Measurements from ENCODE around the gene STRIP2.

Gene STRIP2

DNA sequence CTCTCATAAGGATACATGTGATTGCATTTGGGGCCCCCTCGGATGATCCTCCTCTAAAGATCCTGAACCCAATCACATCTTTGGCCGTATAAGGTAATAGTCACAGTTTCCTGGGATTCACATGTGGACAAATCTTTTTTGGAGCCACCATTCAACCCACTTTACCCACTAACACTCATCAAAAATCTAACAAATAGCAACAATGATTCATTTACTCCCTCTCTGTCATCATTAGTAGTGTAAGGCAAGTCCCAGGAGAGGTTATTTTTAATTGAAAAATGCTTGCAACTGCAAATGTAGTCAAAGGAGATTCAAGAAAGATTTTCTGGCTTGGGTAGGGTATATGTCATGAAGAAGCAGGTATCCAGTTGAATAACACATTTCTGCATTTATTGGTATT lies 58.2 kb downstream of the STRIP2 start:
- Histone ChIP-seq H3K4me1 (ENCODE audit: control insufficient read depth in 2 of 2, insufficient read depth in 2 of 2, low read length in 2 of 2) (no peaks in the 10 kb centered on the region), H3K27me3 (ENCODE audit: control insufficient read depth in 2 of 2, insufficient read depth in 2 of 2, low read length in 2 of 2) (no peaks in the 10 kb centered on the region), H3K9me3 (ENCODE audit: control insufficient read depth in 2 of 2, low read length in 2 of 2) (no peaks in the 10 kb centered on the region), H3K27ac (ENCODE audit: low read depth in 2 of 2, low read length in 2 of 2) (no peak overlapping the region), H3K9ac (ENCODE audit: low read depth in 1 of 2, low read length in 2 of 2) (no peak overlapping the region), H3K36me3 (ENCODE audit: control insufficient read depth in 2 of 2, insufficient read depth in 2 of 2, low read length in 2 of 2) (no peaks in the 10 kb centered on the region), H3K4me3 (ENCODE audit: low read length in 2 of 2) (no peak overlapping the region)

DNA sequence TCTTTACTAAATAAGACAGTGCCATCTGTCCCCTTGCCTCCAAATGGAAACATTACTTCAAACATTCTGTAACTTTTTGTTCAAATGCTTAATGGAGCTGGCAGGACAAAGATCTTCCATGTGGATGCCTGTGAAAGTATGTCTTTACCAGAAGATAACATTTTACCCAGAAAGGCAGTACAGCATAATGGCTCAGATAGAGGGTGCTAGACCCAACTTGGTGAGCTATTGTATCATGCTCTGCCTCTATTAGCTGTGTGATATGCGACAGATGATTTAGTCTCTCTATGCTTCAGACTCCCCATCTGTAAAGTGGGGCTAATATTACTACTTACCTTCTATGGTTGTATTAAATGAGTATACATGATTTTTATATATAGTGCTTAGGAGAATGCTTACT lies 59.3 kb downstream of the STRIP2 start:
- Histone ChIP-seq H3K27me3 (ENCODE audit: control insufficient read depth in 2 of 2, insufficient read depth in 2 of 2, low read length in 2 of 2) (no peaks in the 10 kb centered on the region), H3K9me3 (ENCODE audit: control insufficient read depth in 2 of 2, low read length in 2 of 2) (no peaks in the 10 kb centered on the region), H3K4me3 (ENCODE audit: low read length in 2 of 2) (no peak overlapping the region), H3K27ac (ENCODE audit: low read depth in 2 of 2, low read length in 2 of 2) (no peak overlapping the region), H3K9ac (ENCODE audit: low read depth in 1 of 2, low read length in 2 of 2) (no peak overlapping the region), H3K36me3 (ENCODE audit: control insufficient read depth in 2 of 2, insufficient read depth in 2 of 2, low read length in 2 of 2) (no peaks in the 10 kb centered on the region), H3K4me1 (ENCODE audit: control insufficient read depth in 2 of 2, insufficient read depth in 2 of 2, low read length in 2 of 2) (no peaks in the 10 kb centered on the region)

DNA sequence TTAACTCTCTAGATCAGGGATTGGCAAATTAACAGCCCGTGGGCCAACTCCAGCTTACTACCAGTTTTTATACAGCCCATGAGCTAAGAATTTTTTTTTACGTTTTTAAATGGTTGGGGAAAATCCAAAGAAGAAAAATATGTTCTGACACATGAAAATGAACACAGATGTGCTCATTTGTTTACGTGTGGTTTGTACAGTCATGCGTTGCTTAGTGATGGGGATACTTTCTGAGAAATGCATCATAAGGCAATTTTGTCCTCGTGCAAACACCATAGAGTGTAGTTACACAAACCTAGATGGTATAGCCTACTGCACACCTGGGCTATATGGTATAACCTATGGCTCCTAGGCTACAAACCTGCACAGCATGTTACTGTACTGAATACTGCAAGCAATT lies 59.8 kb downstream of the STRIP2 start:
- Histone ChIP-seq H3K36me3 (ENCODE audit: control insufficient read depth in 2 of 2, insufficient read depth in 2 of 2, low read length in 2 of 2) (no peaks in the 10 kb centered on the region), H3K27ac (ENCODE audit: low read depth in 2 of 2, low read length in 2 of 2) (no peak overlapping the region), H3K4me3 (ENCODE audit: low read length in 2 of 2) (no peak overlapping the region), H3K4me1 (ENCODE audit: control insufficient read depth in 2 of 2, insufficient read depth in 2 of 2, low read length in 2 of 2) (no peaks in the 10 kb centered on the region), H3K27me3 (ENCODE audit: control insufficient read depth in 2 of 2, insufficient read depth in 2 of 2, low read length in 2 of 2) (no peaks in the 10 kb centered on the region), H3K9me3 (ENCODE audit: control insufficient read depth in 2 of 2, low read length in 2 of 2) (no peaks in the 10 kb centered on the region), H3K9ac (ENCODE audit: low read depth in 1 of 2, low read length in 2 of 2) (no peak overlapping the region)

DNA sequence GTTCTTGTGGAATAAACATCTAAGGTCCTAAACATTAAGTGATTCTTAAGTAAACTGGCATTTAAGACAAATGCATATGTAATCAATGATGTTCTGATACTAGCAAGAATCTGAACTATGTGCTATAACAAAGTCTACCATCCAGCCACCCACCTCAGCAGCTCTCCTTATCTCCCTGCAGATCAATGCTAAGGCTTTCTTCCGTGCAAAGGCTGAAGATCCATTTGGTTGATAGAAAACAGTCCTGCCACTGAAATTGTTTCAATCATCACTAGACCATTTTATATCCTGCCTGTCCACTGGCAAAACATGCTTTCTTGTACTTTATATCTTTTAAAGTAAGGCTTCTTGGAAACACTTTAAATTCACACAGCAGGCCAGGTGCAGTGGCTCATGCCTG lies 61.8 kb downstream of the STRIP2 start:
- Histone ChIP-seq H3K4me3 (ENCODE audit: low read length in 2 of 2) (no peak overlapping the region), H3K36me3 (ENCODE audit: control insufficient read depth in 2 of 2, insufficient read depth in 2 of 2, low read length in 2 of 2) (no peaks in the 10 kb centered on the region), H3K27ac (ENCODE audit: low read depth in 2 of 2, low read length in 2 of 2) (no peak overlapping the region), H3K9me3 (ENCODE audit: control insufficient read depth in 2 of 2, low read length in 2 of 2) (no peaks in the 10 kb centered on the region), H3K27me3 (ENCODE audit: control insufficient read depth in 2 of 2, insufficient read depth in 2 of 2, low read length in 2 of 2) (no peaks in the 10 kb centered on the region), H3K4me1 (ENCODE audit: control insufficient read depth in 2 of 2, insufficient read depth in 2 of 2, low read length in 2 of 2) (peaks cover 0 to under 1% of the 10 kb centered on the region in 2 donors), H3K9ac (ENCODE audit: low read depth in 1 of 2, low read length in 2 of 2) (no peak overlapping the region)

DNA sequence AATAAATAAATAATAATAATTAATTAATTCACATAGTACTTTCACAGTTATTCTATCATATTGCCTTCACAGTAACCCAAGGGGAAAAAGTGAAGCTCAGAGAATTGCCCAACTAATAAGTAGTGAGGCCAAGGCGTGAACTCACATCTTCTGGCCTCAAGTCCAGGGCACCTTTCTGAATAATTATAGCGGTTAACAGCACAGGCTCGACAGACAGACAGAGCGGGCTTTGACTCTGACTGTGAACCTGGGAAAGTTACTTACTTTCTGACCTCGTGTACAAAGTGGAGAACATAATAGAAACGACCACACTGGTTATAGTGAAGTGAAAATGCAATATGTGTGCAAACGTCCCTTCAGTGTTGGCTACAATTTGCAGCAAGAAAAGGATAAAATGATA lies 62.4 kb downstream of the STRIP2 start:
- peaks cover 0 to 2% of the 10 kb centered on the region in 2 donors for H3K4me1 ChIP-seq (ENCODE audit: control insufficient read depth in 2 of 2, insufficient read depth in 2 of 2, low read length in 2 of 2)
- no peak overlapping the region for H3K27ac ChIP-seq (ENCODE audit: low read depth in 2 of 2, low read length in 2 of 2)
- no peaks in the 10 kb centered on the region for H3K9me3 ChIP-seq (ENCODE audit: control insufficient read depth in 2 of 2, low read length in 2 of 2)
- no peaks in the 10 kb centered on the region for H3K36me3 ChIP-seq (ENCODE audit: control insufficient read depth in 2 of 2, insufficient read depth in 2 of 2, low read length in 2 of 2)
- H3K9ac ChIP-seq (ENCODE audit: low read depth in 1 of 2, low read length in 2 of 2) = no peak overlapping the region
- no peaks in the 10 kb centered on the region for H3K27me3 ChIP-seq (ENCODE audit: control insufficient read depth in 2 of 2, insufficient read depth in 2 of 2, low read length in 2 of 2)
- H3K4me3 ChIP-seq (ENCODE audit: low read length in 2 of 2) = no peak overlapping the region

DNA sequence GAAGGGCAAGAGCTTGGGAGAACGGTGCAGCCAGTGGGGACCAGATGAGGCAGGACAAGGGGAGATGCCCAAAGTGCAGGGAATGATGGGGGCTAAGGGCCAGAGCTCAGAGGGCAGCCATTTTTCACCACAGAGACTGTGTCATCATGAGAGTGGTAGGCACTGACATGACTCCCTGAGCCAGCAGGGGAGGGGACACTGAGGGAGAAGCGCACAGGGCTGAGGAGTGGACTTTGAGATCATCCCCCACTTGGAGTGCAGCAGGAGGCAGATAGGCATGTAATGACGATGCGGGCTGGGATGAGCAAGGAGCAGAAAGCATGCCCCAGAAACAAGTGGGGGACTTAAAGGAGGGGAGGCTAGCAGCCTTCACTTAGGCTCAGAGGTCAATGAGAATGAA lies 62.9 kb downstream of the STRIP2 start:
- Histone ChIP-seq H3K36me3 (ENCODE audit: control insufficient read depth in 2 of 2, insufficient read depth in 2 of 2, low read length in 2 of 2) (no peaks in the 10 kb centered on the region), H3K4me3 (ENCODE audit: low read length in 2 of 2) (no peak overlapping the region), H3K27ac (ENCODE audit: low read depth in 2 of 2, low read length in 2 of 2) (no peak overlapping the region)

DNA sequence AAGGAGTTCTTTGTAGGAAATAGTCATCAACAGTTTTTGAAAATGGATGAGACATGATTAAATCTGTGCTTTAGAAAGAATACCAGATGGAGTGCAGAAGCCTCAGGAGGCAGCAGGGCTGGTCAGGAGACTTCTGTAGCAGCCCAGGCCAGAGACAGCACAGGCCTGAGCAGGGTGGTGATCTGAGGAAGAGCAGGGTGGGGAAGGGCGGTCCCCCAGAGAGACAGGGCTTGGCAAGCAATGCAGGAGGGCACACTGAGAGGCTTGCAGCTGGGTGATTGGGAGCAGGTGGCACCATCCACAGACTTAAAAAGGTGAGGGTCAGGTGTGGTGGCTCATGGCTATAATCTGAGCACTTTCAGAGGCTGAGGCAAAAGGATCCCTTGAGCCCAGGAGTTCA lies 63.8 kb downstream of the STRIP2 start:
- Histone ChIP-seq H3K36me3 (ENCODE audit: control insufficient read depth in 2 of 2, insufficient read depth in 2 of 2, low read length in 2 of 2) (no peaks in the 10 kb centered on the region), H3K27ac (ENCODE audit: low read depth in 2 of 2, low read length in 2 of 2) (no peak overlapping the region), H3K4me3 (ENCODE audit: low read length in 2 of 2) (no peak overlapping the region), H3K4me1 (ENCODE audit: control insufficient read depth in 2 of 2, insufficient read depth in 2 of 2, low read length in 2 of 2) (peaks cover 2 to 6% of the 10 kb centered on the region in 2 donors), H3K9ac (ENCODE audit: low read depth in 1 of 2, low read length in 2 of 2) (no peak overlapping the region), H3K9me3 (ENCODE audit: control insufficient read depth in 2 of 2, low read length in 2 of 2) (no peaks in the 10 kb centered on the region), H3K27me3 (ENCODE audit: control insufficient read depth in 2 of 2, insufficient read depth in 2 of 2, low read length in 2 of 2) (no peaks in the 10 kb centered on the region)

More for the DNA sequence above, 62.9 kb downstream of the STRIP2 start:
- Histone ChIP-seq H3K9me3 (ENCODE audit: control insufficient read depth in 2 of 2, low read length in 2 of 2) (no peaks in the 10 kb centered on the region), H3K9ac (ENCODE audit: low read depth in 1 of 2, low read length in 2 of 2) (no peak overlapping the region), H3K4me1 (ENCODE audit: control insufficient read depth in 2 of 2, insufficient read depth in 2 of 2, low read length in 2 of 2) (peaks cover 2 to 3% of the 10 kb centered on the region in 2 donors), H3K27me3 (ENCODE audit: control insufficient read depth in 2 of 2, insufficient read depth in 2 of 2, low read length in 2 of 2) (no peaks in the 10 kb centered on the region)

DNA sequence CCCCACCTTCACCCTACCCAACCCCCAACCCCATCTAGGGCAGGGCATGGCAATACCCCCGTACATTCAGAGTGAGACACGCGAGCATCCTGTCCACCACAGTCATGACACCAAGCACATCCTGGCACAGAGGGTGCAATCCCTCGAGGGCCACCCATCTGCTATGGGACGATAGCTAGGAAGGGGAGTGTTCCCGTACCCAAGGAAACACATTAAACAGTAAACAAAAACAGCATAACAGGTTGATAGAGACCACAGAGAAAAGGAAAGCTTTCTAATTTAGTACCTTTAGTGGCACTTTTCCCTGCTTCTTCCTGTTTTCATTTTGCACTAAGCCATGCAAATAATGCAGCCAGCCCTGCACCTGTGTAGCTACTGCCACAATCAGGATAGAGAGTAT lies 65.8 kb downstream of the STRIP2 start:
- Histone ChIP-seq H3K27me3 (ENCODE audit: control insufficient read depth in 2 of 2, insufficient read depth in 2 of 2, low read length in 2 of 2) (no peaks in the 10 kb centered on the region), H3K27ac (ENCODE audit: low read depth in 2 of 2, low read length in 2 of 2) (no peak overlapping the region), H3K4me1 (ENCODE audit: control insufficient read depth in 2 of 2, insufficient read depth in 2 of 2, low read length in 2 of 2) (peaks cover 2 to 7% of the 10 kb centered on the region in 2 donors), H3K9ac (ENCODE audit: low read depth in 1 of 2, low read length in 2 of 2) (no peak overlapping the region), H3K9me3 (ENCODE audit: control insufficient read depth in 2 of 2, low read length in 2 of 2) (no peaks in the 10 kb centered on the region), H3K36me3 (ENCODE audit: control insufficient read depth in 2 of 2, insufficient read depth in 2 of 2, low read length in 2 of 2) (no peaks in the 10 kb centered on the region), H3K4me3 (ENCODE audit: low read length in 2 of 2) (no peak overlapping the region)

DNA sequence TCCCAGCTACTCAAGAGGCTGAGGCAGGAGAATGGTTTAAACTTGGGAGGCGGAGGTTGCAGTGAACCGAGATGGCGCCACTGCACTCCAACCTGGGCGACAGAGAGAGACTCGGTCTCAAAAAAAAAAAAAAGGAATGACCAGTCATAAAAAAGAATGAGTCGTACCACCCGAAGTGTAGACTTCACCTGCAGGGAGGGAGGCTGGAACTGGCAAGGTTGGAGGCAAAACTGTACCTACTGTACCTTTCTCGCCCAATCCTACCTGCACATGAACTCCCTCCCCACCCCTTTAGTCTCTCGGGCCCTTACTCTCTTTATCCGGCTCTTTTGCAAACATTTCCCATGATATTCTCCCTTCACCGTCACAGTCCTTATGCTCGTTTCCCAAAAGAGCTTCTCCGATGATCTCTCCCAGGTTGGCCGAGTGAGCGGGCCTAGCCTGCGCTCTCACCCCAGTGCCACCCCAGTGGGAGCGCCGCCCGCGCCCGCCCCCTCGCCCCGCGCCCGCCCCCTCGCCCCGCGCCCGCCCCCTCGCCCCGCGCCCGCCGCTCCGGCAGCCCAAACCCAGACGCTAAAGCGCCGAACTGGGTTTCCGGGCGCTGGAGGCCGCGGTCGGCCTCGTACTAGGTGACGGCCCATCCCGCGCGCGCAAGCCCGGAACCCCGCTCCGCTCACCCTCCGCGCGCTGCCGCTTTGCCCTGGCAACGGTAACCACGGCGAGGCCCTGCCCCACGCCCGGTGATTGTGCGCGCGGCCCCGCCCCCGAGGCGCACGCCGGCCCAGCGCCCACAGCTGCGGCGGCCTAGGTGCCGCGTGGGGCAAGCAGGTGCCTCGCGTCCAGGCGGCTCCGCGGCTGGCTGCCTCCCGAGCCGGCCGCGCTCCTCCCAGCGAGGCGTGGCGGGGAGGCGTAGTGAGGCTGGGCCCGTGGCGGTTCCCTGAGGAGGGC lies 67.8 kb downstream of the STRIP2 start, which contains the start of gene SMKR1:
SMKR1 (plus strand) TSS at position 772 of the 948 bp plus-strand sequence. CDS start 294 bp downstream, outside the sequence.
- Histone ChIP-seq H3K9ac (ENCODE audit: low read depth in 1 of 2, low read length in 2 of 2) (peak within 1 kb of the TSS; percentile 58 to 63), H3K27ac (ENCODE audit: low read depth in 2 of 2, low read length in 2 of 2) (no peak within 1 kb of the TSS), H3K4me1 (ENCODE audit: control insufficient read depth in 2 of 2, insufficient read depth in 2 of 2, low read length in 2 of 2) (peaks cover 2 to 7% of the 10 kb centered on the region in 2 donors), H3K9me3 (ENCODE audit: control insufficient read depth in 2 of 2, low read length in 2 of 2) (no peaks in the 10 kb centered on the region), H3K27me3 (ENCODE audit: control insufficient read depth in 2 of 2, insufficient read depth in 2 of 2, low read length in 2 of 2) (no peaks in the 10 kb centered on the region), H3K4me3 (ENCODE audit: low read length in 2 of 2) (peak within 1 kb of the TSS; percentile 59 to 72), H3K36me3 (ENCODE audit: control insufficient read depth in 2 of 2, insufficient read depth in 2 of 2, low read length in 2 of 2) (no peaks in the 10 kb centered on the region)

Data from mucosa of rectum (tissue), 2 donors.